Stimulated activated CD4-positive, alpha-beta T cell treated with anti-CD3 and anti-CD28 coated beads, Interleukin-15, amount 100 ng/mL, for 24 hours (primary cell): ENCODE results near the gene DSG4.

ENCODE experiments used
- DNase-seq: peaks from one replicate; pipeline ENCODE4 v3.0.0-alpha.2; 2020

DSG4 gene

GRCh38 chr18:31450409-31450808, 73.8 kb downstream of the DSG4 start:
- DNase-seq = no peak

- no peak for DNase-seq
These were observed 75.0 kb downstream of the DSG4 start for GRCh38 chr18:31451625-31452024.

GRCh38 chr18:31454066-31454708, 77.6 kb downstream of the DSG4 start:
- no peak for DNase-seq
